Stomach (tissue), 4 donors: ENCODE measurements around the gene DDX27.

Source experiments
- CTCF ChIP-seq, 7 experiments: fragments of 450-650 bp in 4 of 7; fragments of 200-600 bp in 3 of 7; sonication (generic) in 3 of 7; IDR thresholded peaks; one replicate each; pipeline ENCODE4 v1.5.1; 2016 to 2019; ENCODE audit warnings: antibody characterized with exemption in 7 of 7, control low read depth in 2 of 7, mild to moderate bottlenecking in 1 of 7
- POLR2A ChIP-seq, 4 donors: fragments of 450-650 bp; IDR thresholded peaks; one replicate each; pipeline ENCODE4 v1.6.1; 2016; ENCODE audit warnings: antibody characterized with exemption in 4 of 4, control low read depth in 2 of 4, mild to moderate bottlenecking in 1 of 4, moderate library complexity in 1 of 4
- POLR2AphosphoS5 ChIP-seq, 3 donors: sonication (generic); formaldehyde crosslinking; IDR thresholded peaks; one replicate each; pipeline ENCODE4 v1.6.1; 2016; ENCODE audit warnings: antibody characterized with exemption in 3 of 3

- no peak for TF ChIP-seq POLR2AphosphoS5 (IDR thresholded peaks at IDR 0.05)
- TF ChIP-seq POLR2A (IDR thresholded peaks at IDR 0.05) = no peak
- no peak for TF ChIP-seq CTCF (IDR thresholded peaks at IDR 0.05)
Observed at GRCh38 chr20:49230021-49230420, 10.8 kb downstream of the DDX27 start.
